Sigmoid colon (tissue), 7 donors: ENCODE data around the gene ERG. TPM values are rescaled to one million over a fixed set of nuclear protein-coding genes. Genes with fewer than 3 reads are reported as not detected.

Experiments used
- DNase-seq: peaks from one replicate; pipeline ENCODE4 v3.0.0-alpha.2; 2019
- H3K27ac ChIP-seq, 4 donors: fragments of 200-600 bp; sonication (generic); one replicate each; pipeline ENCODE4 v1.5.1; 2016 to 2019; ENCODE audit warnings: mild to moderate bottlenecking in 1 of 4
- H3K27me3 ChIP-seq, 3 donors: fragments of 200-600 bp; sonication (generic); one replicate each; pipeline ENCODE4 v1.5.1; 2019; ENCODE audit warnings: mild to moderate bottlenecking in 1 of 3
- H3K36me3 ChIP-seq, 4 donors: fragments of 200-600 bp; sonication (generic); one replicate each; pipeline ENCODE4 v1.5.1; 2016 to 2019
- H3K4me1 ChIP-seq, 4 donors: fragments of 200-600 bp; sonication (generic); one replicate each; pipeline ENCODE4 v1.5.1; 2017 to 2019
- H3K4me3 ChIP-seq, 4 donors: fragments of 200-600 bp; sonication (generic); one replicate each; pipeline ENCODE4 v1.5.1; 2017 to 2019; ENCODE audit warnings: mild to moderate bottlenecking in 2 of 4, moderate library complexity in 1 of 4
- H3K9me3 ChIP-seq, 4 donors: fragments of 200-600 bp in 3 of 4; sonication (generic) in 3 of 4; one replicate each; pipeline versions ENCODE4 v1.5.1 to v1.6.1; 2013 to 2019
- CTCF ChIP-seq, 4 experiments: fragments of 450-650 bp in 3 of 4; fragments of 200-600 bp in 1 of 4; IDR thresholded peaks; one replicate each; pipeline ENCODE4 v1.5.1; 2016 to 2019; ENCODE audit warnings: antibody characterized with exemption in 4 of 4, mild to moderate bottlenecking in 3 of 4, moderate library complexity in 2 of 4
- EP300 ChIP-seq, 4 donors: sonication (generic); formaldehyde crosslinking; IDR thresholded peaks; one replicate each; pipeline ENCODE4 v1.6.1; 2017; ENCODE audit warnings: antibody characterized with exemption in 4 of 4
- POLR2A ChIP-seq, 2 donors: fragments of 450-650 bp; IDR thresholded peaks; one replicate each; pipeline ENCODE4 v1.6.1; 2016; ENCODE audit warnings: antibody characterized with exemption in 2 of 2, mild to moderate bottlenecking in 2 of 2, moderate library complexity in 2 of 2
- POLR2AphosphoS5 ChIP-seq, 4 donors: sonication (generic); formaldehyde crosslinking; IDR thresholded peaks; one replicate each; pipeline ENCODE4 v1.6.1; 2017; ENCODE audit warnings: antibody characterized with exemption in 4 of 4
- WGBS, 2 donors: extraction: QIAGEN DNeasy Blood & Tissue Kit; methylation state at CpG; one replicate each; pipeline ENCODE4 v1.1.7; 2013; 5-methylcytosine and 5-hydroxymethylcytosine counted together
- intact Hi-C: fragments of 100-400 bp; cut with DNase I; formaldehyde crosslinking; loops from one replicate; pipeline ENCODE4 v1.15.1; 2023
- polyA plus RNA-seq, 3 donors: library from polyadenylated mRNA; stranded (reverse); fragments of 200-250 nt; gene quantifications; one replicate each; pipeline ENCODE4 v1.2.3, GENCODE V29; 2013
- total RNA-seq, 4 donors: library from RNA; depleted of rRNA; stranded (reverse); fragments of >200 nt; gene quantifications; one replicate each; pipeline ENCODE4 v1.1.0, GENCODE V29; 2016
- donor health status: healthy with polysubstance abuse.
- donor health status: Bipolar disorder and iron deficiency.
- donor health status: healthy.

Gene ERG
- total and polyA plus RNA-seq, 7 donors: 1.8 to 6.4 (median 4.1) TPM

GRCh38 chr21:38355992-38356781 lies 142.1 kb downstream of the ERG start:
- WGBS, 2 donors: 7 to 12% methylated on average over 20 of the region's 20 CpGs
- no peaks in the 10 kb centered on the region for H3K9me3 ChIP-seq
- no peaks in the 10 kb centered on the region for H3K36me3 ChIP-seq
- no peak overlapping the region for H3K27ac ChIP-seq
- intact Hi-C loops: loop anchor here (1.0 to 10.0 kb wide), 4 partner anchors 137 to 681 kb away; no protein-coding TSS in a partner anchor
- peaks cover 0 to 5% (median 0%) of the 10 kb centered on the region in 3 donors for H3K27me3 ChIP-seq
- peaks cover 0 to 10% (median 5%) of the 10 kb centered on the region in 4 donors for H3K4me1 ChIP-seq
- no peak overlapping the region for H3K4me3 ChIP-seq
- TF ChIP-seq POLR2A (IDR thresholded peaks at IDR 0.05): no peak
- peak; percentile 50 to 76 (median 71) for TF ChIP-seq CTCF (IDR thresholded peaks at IDR 0.05)
- DNase-seq: peak; percentile 78

- TF ChIP-seq CTCF (IDR thresholded peaks at IDR 0.05) (no peak), POLR2A (IDR thresholded peaks at IDR 0.05) (no peak), POLR2AphosphoS5 (IDR thresholded peaks at IDR 0.05) (no peak), EP300 (IDR thresholded peaks at IDR 0.05) (no peak)
- no peak for DNase-seq
- Histone ChIP-seq H3K36me3 (no peaks in the 10 kb centered on the region), H3K4me3 (no peak overlapping the region), H3K4me1 (peaks cover 0 to 10% (median 5%) of the 10 kb centered on the region in 4 donors), H3K9me3 (no peaks in the 10 kb centered on the region), H3K27me3 (peaks cover 0 to 5% (median 0%) of the 10 kb centered on the region in 3 donors), H3K27ac (no peak overlapping the region)
- WGBS, 2 donors: 93 to 94% methylated on average over 4 of the region's 4 CpGs
- intact Hi-C loops: loop anchor here (5.0 to 10.0 kb wide), 3 partner anchors 198 to 681 kb away; no protein-coding TSS in a partner anchor
These were observed 142.9 kb downstream of the ERG start for GRCh38 chr21:38355353-38355752.

- Histone ChIP-seq H3K4me1 (peaks cover 0 to 10% (median 5%) of the 10 kb centered on the region in 4 donors), H3K9me3 (no peaks in the 10 kb centered on the region), H3K27me3 (peaks cover 0 to 5% (median 0%) of the 10 kb centered on the region in 3 donors), H3K36me3 (no peaks in the 10 kb centered on the region), H3K4me3 (no peak overlapping the region), H3K27ac (no peak overlapping the region)
- TF ChIP-seq EP300 (IDR thresholded peaks at IDR 0.05) (no peak), CTCF (IDR thresholded peaks at IDR 0.05) (no peak), POLR2AphosphoS5 (IDR thresholded peaks at IDR 0.05) (no peak), POLR2A (IDR thresholded peaks at IDR 0.05) (no peak)
- no peak for DNase-seq
- intact Hi-C loops: loop anchor here (5.0 to 10.0 kb wide), 3 partner anchors 197 to 680 kb away; no protein-coding TSS in a partner anchor
- WGBS, 2 donors: 84 to 88% methylated on average over 2 of the region's 2 CpGs
These were observed 143.5 kb downstream of the ERG start for GRCh38 chr21:38354746-38355145.

- intact Hi-C loops: loop anchor here (10.0 kb wide), 1 partner anchor 679 kb away; no protein-coding TSS in a partner anchor
- Histone ChIP-seq H3K36me3 (no peaks in the 10 kb centered on the region), H3K27ac (no peak overlapping the region), H3K27me3 (peaks cover 0 to 5% (median 0%) of the 10 kb centered on the region in 3 donors), H3K4me1 (peaks cover 0 to 10% (median 5%) of the 10 kb centered on the region in 4 donors), H3K9me3 (no peaks in the 10 kb centered on the region), H3K4me3 (no peak overlapping the region)
- TF ChIP-seq CTCF (IDR thresholded peaks at IDR 0.05): no peak
- no peak for TF ChIP-seq EP300 (IDR thresholded peaks at IDR 0.05)
- no peak for TF ChIP-seq POLR2A (IDR thresholded peaks at IDR 0.05)
- no peak for TF ChIP-seq POLR2AphosphoS5 (IDR thresholded peaks at IDR 0.05)
- no peak for DNase-seq
- 95 to 97% methylated on average over 10 of the region's 10 CpGs for WGBS, 2 donors
These were observed 144.0 kb downstream of the ERG start for GRCh38 chr21:38354231-38354630.
